HG03520 (cell line): ENCODE measurements around the gene TMEM132D.

Source experiments
- ATAC-seq: cut with Tn5 transposase; IDR thresholded peaks from one replicate; pipeline ENCODE4 v1.9.1; 2021; ENCODE audit warnings: mild to moderate bottlenecking, moderate library complexity; ENCODE audit not compliant: unreplicated experiment

The TMEM132D gene

GRCh38 chr12:129294868-129295267, 609.0 kb downstream of the TMEM132D start:
- no peak for ATAC-seq

GRCh38 chr12:129279771-129280170, 624.1 kb downstream of the TMEM132D start:
- ATAC-seq: no peak

GRCh38 chr12:129276361-129277060, 627.3 kb downstream of the TMEM132D start:
- no peak for ATAC-seq

- no peak for ATAC-seq
These were observed 633.9 kb downstream of the TMEM132D start for GRCh38 chr12:129269756-129270495.

GRCh38 chr12:129258781-129259318, 645.0 kb downstream of the TMEM132D start:
- ATAC-seq: no peak

GRCh38 chr12:129257524-129257923, 646.3 kb downstream of the TMEM132D start:
- ATAC-seq: no peak

GRCh38 chr12:129246630-129247029, 657.2 kb downstream of the TMEM132D start:
- no peak for ATAC-seq

GRCh38 chr12:129245769-129246168, 658.1 kb downstream of the TMEM132D start:
- no peak for ATAC-seq

GRCh38 chr12:129241852-129242251, 662.0 kb downstream of the TMEM132D start:
- no peak for ATAC-seq

- ATAC-seq: no peak
These were observed 665.9 kb downstream of the TMEM132D start for GRCh38 chr12:129237881-129238280.

- no peak for ATAC-seq
These were observed 669.6 kb downstream of the TMEM132D start for GRCh38 chr12:129234209-129234608.

GRCh38 chr12:129231491-129231890, 672.3 kb downstream of the TMEM132D start:
- no peak for ATAC-seq

GRCh38 chr12:129230995-129231394, 672.8 kb downstream of the TMEM132D start:
- ATAC-seq: no peak

- ATAC-seq: no peak
These were observed 677.0 kb downstream of the TMEM132D start for GRCh38 chr12:129226851-129227250.

- ATAC-seq: no peak
These were observed 677.8 kb downstream of the TMEM132D start for GRCh38 chr12:129226005-129226404.

- ATAC-seq: no peak
These were observed 688.3 kb downstream of the TMEM132D start for GRCh38 chr12:129215556-129215955.

GRCh38 chr12:129213551-129213950, 690.3 kb downstream of the TMEM132D start:
- no peak for ATAC-seq

- ATAC-seq: no peak
These were observed 691.8 kb downstream of the TMEM132D start for GRCh38 chr12:129211862-129212630.

- ATAC-seq: no peak
These were observed 695.3 kb downstream of the TMEM132D start for GRCh38 chr12:129208566-129208965.

- ATAC-seq: no peak
These were observed 696.7 kb downstream of the TMEM132D start for GRCh38 chr12:129207084-129207483.

GRCh38 chr12:129203456-129203855, 700.4 kb downstream of the TMEM132D start:
- no peak for ATAC-seq
